ENCODE results near the gene RAE1.

RAE1 gene

GRCh38 chr20:57392512-57393271 is 41.6 kb downstream of the RAE1 start:
- peak; percentile 88 for FAIRE-seq
- no peak for DNase-seq (ENCODE audit: insufficient read length)

GRCh38 chr20:57393321-57394120 is 42.5 kb downstream of the RAE1 start:
- no peak for DNase-seq (ENCODE audit: insufficient read length)
- TF ChIP-seq POLR2A (IDR thresholded peaks at IDR 0.05; ENCODE audit: low read depth, low read length) (no peak; the same call in 1 of the 2 replicates), POLR2AphosphoS5 (IDR thresholded peaks at IDR 0.05; ENCODE audit: low read depth, low read length) (no peak), TAF1 (IDR thresholded peaks at IDR 0.05; ENCODE audit: borderline replicate concordance, low read depth, low read length) (no peak)
- FAIRE-seq, result no peak

More at GRCh38 chr20:57392512-57393271, 41.6 kb downstream of the RAE1 start:
- TF ChIP-seq POLR2AphosphoS5 (IDR thresholded peaks at IDR 0.05; ENCODE audit: low read depth, low read length) (no peak; the same call in 1 of the 2 replicates), TAF1 (IDR thresholded peaks at IDR 0.05; ENCODE audit: borderline replicate concordance, low read depth, low read length) (no peak), POLR2A (IDR thresholded peaks at IDR 0.05; ENCODE audit: low read depth, low read length) (no peak; the same call in 1 of the 2 replicates)

GRCh38 chr20:57394121-57395082 is 43.3 kb downstream of the RAE1 start:
- no peak for FAIRE-seq
- no peak for DNase-seq (ENCODE audit: insufficient read length)
- TF ChIP-seq POLR2A (IDR thresholded peaks at IDR 0.05; ENCODE audit: low read depth, low read length) (no peak), POLR2AphosphoS5 (IDR thresholded peaks at IDR 0.05; ENCODE audit: low read depth, low read length) (no peak), TAF1 (IDR thresholded peaks at IDR 0.05; ENCODE audit: borderline replicate concordance, low read depth, low read length) (no peak)

GRCh38 chr20:57395111-57395966 is 44.3 kb downstream of the RAE1 start:
- no peak for FAIRE-seq
- no peak for DNase-seq (ENCODE audit: insufficient read length)
- no peak for TF ChIP-seq TAF1 (IDR thresholded peaks at IDR 0.05; ENCODE audit: borderline replicate concordance, low read depth, low read length)
- TF ChIP-seq POLR2AphosphoS5 (IDR thresholded peaks at IDR 0.05; ENCODE audit: low read depth, low read length), result no peak; the same call in 1 of the 2 replicates
- TF ChIP-seq POLR2A (IDR thresholded peaks at IDR 0.05; ENCODE audit: low read depth, low read length), result no peak

GRCh38 chr20:57396212-57396983 is 45.3 kb downstream of the RAE1 start:
- DNase-seq (ENCODE audit: insufficient read length) (no peak), FAIRE-seq (peak; percentile 42)
- TF ChIP-seq POLR2A (IDR thresholded peaks at IDR 0.05; ENCODE audit: low read depth, low read length) (0 out of 2 replicates have a peak, but pooled peaks have one; percentile 9), POLR2AphosphoS5 (IDR thresholded peaks at IDR 0.05; ENCODE audit: low read depth, low read length) (no peak)

GRCh38 chr20:57396984-57397692 is 46.1 kb downstream of the RAE1 start:
- no peak for TF ChIP-seq TAF1 (IDR thresholded peaks at IDR 0.05; ENCODE audit: borderline replicate concordance, low read depth, low read length)
- TF ChIP-seq POLR2AphosphoS5 (IDR thresholded peaks at IDR 0.05; ENCODE audit: low read depth, low read length), result peak; percentile 71
- peak; percentile 50; the same call in 1 of the 2 replicates for TF ChIP-seq POLR2A (IDR thresholded peaks at IDR 0.05; ENCODE audit: low read depth, low read length)
- FAIRE-seq (no peak), DNase-seq (ENCODE audit: insufficient read length) (no peak)

- DNase-seq (ENCODE audit: insufficient read length) (no peak), FAIRE-seq (no peak)
- TF ChIP-seq TAF1 (IDR thresholded peaks at IDR 0.05; ENCODE audit: borderline replicate concordance, low read depth, low read length), result no peak
- peak; percentile 13; the same call in 1 of the 2 replicates for TF ChIP-seq POLR2A (IDR thresholded peaks at IDR 0.05; ENCODE audit: low read depth, low read length)
- peak; percentile 30; the same call in 1 of the 2 replicates for TF ChIP-seq POLR2AphosphoS5 (IDR thresholded peaks at IDR 0.05; ENCODE audit: low read depth, low read length)
Observed at GRCh38 chr20:57397693-57398108, 46.6 kb downstream of the RAE1 start.

- no peak for FAIRE-seq
Observed at GRCh38 chr20:57398231-57398821, 47.3 kb downstream of the RAE1 start.

More at GRCh38 chr20:57398231-57398821, 47.3 kb downstream of the RAE1 start:
- DNase-seq (ENCODE audit: insufficient read length), result peak; percentile 88
- TF ChIP-seq TAF1 (IDR thresholded peaks at IDR 0.05; ENCODE audit: borderline replicate concordance, low read depth, low read length), result no peak
- TF ChIP-seq POLR2AphosphoS5 (IDR thresholded peaks at IDR 0.05; ENCODE audit: low read depth, low read length), result peak; percentile 76
